D721Med (cell line): ENCODE results near the gene GPC6.

Source experiments
- DNase-seq: peaks from one replicate; pipeline ENCODE4 v3.0.0; 2011; ENCODE audit warnings: low spot score; ENCODE audit not compliant: insufficient read length
- FAIRE-seq: peaks from 2 replicates; lab custom pipeline; 2011; peaks lifted over from hg19 to GRCh38; lab: Jason Lieb, UNC
- TF ChIP-seq, protein P1 (sequence below): IDR thresholded peaks from 2 replicates; pipeline ENCODE4 v1.5.1; 2012; ENCODE audit warnings: mild to moderate bottlenecking, control low read depth; ENCODE audit not compliant: insufficient read depth; ENCODE audit errors: missing control alignments

Gene GPC6

DNA sequence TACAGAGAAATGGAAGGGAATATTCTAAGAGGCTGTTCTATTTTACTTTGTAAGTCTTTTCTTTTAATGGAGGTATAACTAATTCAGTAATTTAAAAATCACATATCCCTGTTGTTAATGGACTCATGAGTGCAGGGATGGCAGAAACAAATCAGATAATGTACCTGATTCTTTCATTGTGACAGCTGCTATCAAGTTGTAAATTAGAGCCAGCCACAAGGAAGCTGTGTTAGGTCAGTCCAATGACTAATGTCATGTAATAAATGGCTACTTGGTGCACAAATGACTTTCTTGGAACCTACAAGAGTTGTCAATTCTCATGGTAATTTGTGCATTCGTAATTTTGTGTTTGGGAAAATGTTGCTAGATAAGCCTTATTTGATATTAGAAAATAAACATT lies 806.5 kb downstream of the GPC6 start:
- no peak for FAIRE-seq
- TF ChIP-seq, protein P1, sequence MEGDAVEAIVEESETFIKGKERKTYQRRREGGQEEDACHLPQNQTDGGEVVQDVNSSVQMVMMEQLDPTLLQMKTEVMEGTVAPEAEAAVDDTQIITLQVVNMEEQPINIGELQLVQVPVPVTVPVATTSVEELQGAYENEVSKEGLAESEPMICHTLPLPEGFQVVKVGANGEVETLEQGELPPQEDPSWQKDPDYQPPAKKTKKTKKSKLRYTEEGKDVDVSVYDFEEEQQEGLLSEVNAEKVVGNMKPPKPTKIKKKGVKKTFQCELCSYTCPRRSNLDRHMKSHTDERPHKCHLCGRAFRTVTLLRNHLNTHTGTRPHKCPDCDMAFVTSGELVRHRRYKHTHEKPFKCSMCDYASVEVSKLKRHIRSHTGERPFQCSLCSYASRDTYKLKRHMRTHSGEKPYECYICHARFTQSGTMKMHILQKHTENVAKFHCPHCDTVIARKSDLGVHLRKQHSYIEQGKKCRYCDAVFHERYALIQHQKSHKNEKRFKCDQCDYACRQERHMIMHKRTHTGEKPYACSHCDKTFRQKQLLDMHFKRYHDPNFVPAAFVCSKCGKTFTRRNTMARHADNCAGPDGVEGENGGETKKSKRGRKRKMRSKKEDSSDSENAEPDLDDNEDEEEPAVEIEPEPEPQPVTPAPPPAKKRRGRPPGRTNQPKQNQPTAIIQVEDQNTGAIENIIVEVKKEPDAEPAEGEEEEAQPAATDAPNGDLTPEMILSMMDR, result no peak
- DNase-seq, result no peak

GRCh38 chr13:94033830-94034642 lies 807.4 kb downstream of the GPC6 start:
- FAIRE-seq (no peak), DNase-seq (no peak)
- TF ChIP-seq, protein P1, result no peak

DNA sequence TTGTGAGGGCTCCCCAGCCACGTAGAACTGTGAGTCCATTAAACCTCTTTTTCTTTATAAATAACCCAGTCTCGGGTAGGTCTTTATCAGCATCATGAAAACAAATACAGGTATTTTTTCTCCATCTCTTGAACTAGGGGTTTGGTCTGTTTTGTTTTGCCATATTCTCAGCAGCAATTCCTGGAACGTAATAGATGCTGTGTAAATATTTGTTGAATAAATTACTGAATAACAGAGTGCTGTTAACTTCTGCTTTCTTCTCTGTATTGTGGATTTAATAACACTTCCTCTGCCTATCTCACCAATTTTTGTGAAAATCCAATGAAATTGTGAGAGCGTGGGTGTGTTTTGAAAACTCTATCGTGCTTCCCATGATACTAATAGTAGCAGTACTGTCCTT lies 823.4 kb downstream of the GPC6 start:
- no peak for DNase-seq
- TF ChIP-seq, protein P1, result no peak
- FAIRE-seq, result no peak

- DNase-seq, result no peak
- FAIRE-seq, result no peak
- TF ChIP-seq, protein P1, result no peak
These were observed 824.1 kb downstream of the GPC6 start for GRCh38 chr13:94050686-94051085.

GRCh38 chr13:94053986-94054593 lies 827.5 kb downstream of the GPC6 start:
- FAIRE-seq, result no peak

GRCh38 chr13:94056362-94056990 lies 829.9 kb downstream of the GPC6 start:
- DNase-seq (no peak), FAIRE-seq (no peak)

More at GRCh38 chr13:94053986-94054593, 827.5 kb downstream of the GPC6 start:
- TF ChIP-seq, protein P1, result no peak
- no peak for DNase-seq

More at GRCh38 chr13:94056362-94056990, 829.9 kb downstream of the GPC6 start:
- TF ChIP-seq, protein P1, result no peak
